HG03066 (cell line): ENCODE measurements around the gene OR2M2.

ENCODE experiments used
- ATAC-seq: cut with Tn5 transposase; IDR thresholded peaks from one replicate; pipeline ENCODE4 v1.9.1; 2021; ENCODE audit warnings: low read depth; ENCODE audit not compliant: unreplicated experiment

The OR2M2 gene

GRCh38 chr1:248174521-248174920, at the start of gene OR2M2:
Gene OR2M2 (plus strand): TSS chr1:248174821. CDS start chr1:248179986, 5,165 bp downstream.
- ATAC-seq = no peak

GRCh38 chr1:248127653-248128052, 47.0 kb upstream of the OR2M2 start:
- ATAC-seq = no peak

- ATAC-seq = no peak
Measured at GRCh38 chr1:248136811-248137210, 37.8 kb upstream of the OR2M2 start.

GRCh38 chr1:248140846-248141245, 33.8 kb upstream of the OR2M2 start:
- ATAC-seq = no peak

- ATAC-seq = no peak
Measured at GRCh38 chr1:248143311-248143710, 31.3 kb upstream of the OR2M2 start.

GRCh38 chr1:248144513-248145198, 30.0 kb upstream of the OR2M2 start, which contains the start of gene OR2M5:
Gene OR2M5 (plus strand): TSS chr1:248145148. CDS start chr1:248145148, 0 bp downstream.
- ATAC-seq = no peak

- ATAC-seq = no peak
Measured at GRCh38 chr1:248152056-248152827, 22.4 kb upstream of the OR2M2 start.

GRCh38 chr1:248155927-248156326, 18.7 kb upstream of the OR2M2 start:
- no peak for ATAC-seq

- no peak for ATAC-seq
Measured at GRCh38 chr1:248158758-248159157, 15.9 kb upstream of the OR2M2 start.

- ATAC-seq = no peak
Measured at GRCh38 chr1:248164031-248164430, 10.6 kb upstream of the OR2M2 start.

- no peak for ATAC-seq
Measured at GRCh38 chr1:248165186-248165585, 9.4 kb upstream of the OR2M2 start.

- no peak for ATAC-seq
Measured at GRCh38 chr1:248183996-248184395, 9.4 kb downstream of the OR2M2 start.

GRCh38 chr1:248187363-248187762, 12.7 kb downstream of the OR2M2 start:
- no peak for ATAC-seq

GRCh38 chr1:248189026-248189425, 14.4 kb downstream of the OR2M2 start:
- no peak for ATAC-seq

GRCh38 chr1:248194117-248194516, 19.5 kb downstream of the OR2M2 start:
- no peak for ATAC-seq

GRCh38 chr1:248196965-248197364, 22.3 kb downstream of the OR2M2 start, which contains the start of gene OR2M3:
Gene OR2M3 (plus strand): TSS chr1:248197265. CDS start chr1:248203068, 5,803 bp downstream.
- no peak for ATAC-seq

- no peak for ATAC-seq
Measured at GRCh38 chr1:248215880-248216279, 41.3 kb downstream of the OR2M2 start.

GRCh38 chr1:248225537-248225936, 50.9 kb downstream of the OR2M2 start:
- ATAC-seq = no peak

GRCh38 chr1:248229360-248229908, 54.8 kb downstream of the OR2M2 start:
- no peak for ATAC-seq
